GM19025 (cell line): ENCODE measurements around the gene FAM24B.
"Not testable (repeated sequence)": the region's sequence is repeated elsewhere in the genome, so short reads cannot be mapped to it uniquely, and the experiment has no call there.

Source experiments
- ATAC-seq: cut with Tn5 transposase; IDR thresholded peaks from one replicate; pipeline ENCODE4 v1.9.1; 2021; ENCODE audit warnings: mild to moderate bottlenecking, low read depth, moderate library complexity; ENCODE audit not compliant: unreplicated experiment

FAM24B gene

GRCh38 chr10:122861711-122862161, 17.6 kb downstream of the FAM24B start:
- ATAC-seq = no peak

DNA sequence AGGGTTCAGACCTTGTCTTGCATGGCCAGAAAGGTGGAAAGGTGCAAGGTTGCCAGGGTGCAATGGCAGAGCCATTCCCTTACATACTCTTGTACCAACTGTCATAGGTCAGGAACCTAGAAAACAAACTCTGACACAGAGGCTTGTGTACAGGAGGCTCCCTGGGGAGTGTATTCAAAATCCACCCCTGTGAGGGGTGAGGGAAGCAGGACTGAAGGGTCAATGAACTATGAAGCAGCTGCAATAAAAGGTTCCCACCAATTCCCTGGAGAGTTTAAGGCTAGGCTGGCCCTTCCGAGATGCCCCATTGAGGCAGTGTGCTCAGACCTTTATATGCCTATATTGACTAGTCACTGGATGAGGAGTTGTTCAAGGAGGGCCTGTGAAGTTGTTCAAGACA, 19.9 kb downstream of the FAM24B start:
- no peak for ATAC-seq

GRCh38 chr10:122858042-122858441, 21.3 kb downstream of the FAM24B start:
- not testable (repeated sequence) for ATAC-seq

- ATAC-seq = no peak
Measured at GRCh38 chr10:122856902-122857301, 22.5 kb downstream of the FAM24B start.

DNA sequence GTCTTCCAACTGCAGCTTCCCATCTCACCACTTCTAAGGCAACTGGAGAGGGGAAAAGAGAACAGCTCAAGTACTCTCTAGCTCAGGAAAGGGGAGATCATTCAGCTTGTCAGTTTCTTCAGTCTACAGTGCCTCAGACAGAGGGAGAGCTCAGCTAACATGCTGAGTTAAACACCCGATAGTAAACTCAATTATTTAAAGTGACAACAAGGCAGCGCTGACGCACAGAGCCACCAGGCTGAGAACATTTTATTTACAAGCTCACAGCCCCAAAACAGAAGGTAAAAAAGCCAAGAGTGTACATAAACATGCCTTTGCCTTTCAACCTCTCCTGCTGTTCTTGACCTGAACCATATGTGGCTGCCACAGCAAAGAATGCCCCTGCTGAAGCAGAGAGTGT, 23.6 kb downstream of the FAM24B start:
- ATAC-seq = no peak

DNA sequence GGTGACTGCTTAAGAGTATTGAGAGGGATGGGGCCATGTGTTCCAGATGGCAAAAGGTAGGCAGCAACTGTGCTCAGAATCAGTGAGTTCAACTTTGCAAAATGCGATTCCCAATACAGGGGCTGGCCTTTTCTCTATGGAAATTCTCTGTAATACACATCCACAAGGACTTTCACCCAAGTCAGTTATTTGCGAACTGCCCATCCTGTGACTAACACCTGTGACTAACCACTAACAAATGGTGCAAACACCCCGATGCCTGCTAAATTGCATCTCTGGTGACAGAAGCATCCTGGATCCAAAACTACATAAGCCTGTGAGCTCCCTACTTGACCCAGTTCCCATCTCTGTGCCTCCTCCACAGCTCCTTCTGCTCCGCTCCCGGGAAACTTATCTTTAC, 24.7 kb downstream of the FAM24B start:
- ATAC-seq = no peak

- no peak for ATAC-seq
Measured at GRCh38 chr10:122853665-122854313, 25.6 kb downstream of the FAM24B start.

- no peak for ATAC-seq
Measured at GRCh38 chr10:122852261-122852660, 27.1 kb downstream of the FAM24B start.

DNA sequence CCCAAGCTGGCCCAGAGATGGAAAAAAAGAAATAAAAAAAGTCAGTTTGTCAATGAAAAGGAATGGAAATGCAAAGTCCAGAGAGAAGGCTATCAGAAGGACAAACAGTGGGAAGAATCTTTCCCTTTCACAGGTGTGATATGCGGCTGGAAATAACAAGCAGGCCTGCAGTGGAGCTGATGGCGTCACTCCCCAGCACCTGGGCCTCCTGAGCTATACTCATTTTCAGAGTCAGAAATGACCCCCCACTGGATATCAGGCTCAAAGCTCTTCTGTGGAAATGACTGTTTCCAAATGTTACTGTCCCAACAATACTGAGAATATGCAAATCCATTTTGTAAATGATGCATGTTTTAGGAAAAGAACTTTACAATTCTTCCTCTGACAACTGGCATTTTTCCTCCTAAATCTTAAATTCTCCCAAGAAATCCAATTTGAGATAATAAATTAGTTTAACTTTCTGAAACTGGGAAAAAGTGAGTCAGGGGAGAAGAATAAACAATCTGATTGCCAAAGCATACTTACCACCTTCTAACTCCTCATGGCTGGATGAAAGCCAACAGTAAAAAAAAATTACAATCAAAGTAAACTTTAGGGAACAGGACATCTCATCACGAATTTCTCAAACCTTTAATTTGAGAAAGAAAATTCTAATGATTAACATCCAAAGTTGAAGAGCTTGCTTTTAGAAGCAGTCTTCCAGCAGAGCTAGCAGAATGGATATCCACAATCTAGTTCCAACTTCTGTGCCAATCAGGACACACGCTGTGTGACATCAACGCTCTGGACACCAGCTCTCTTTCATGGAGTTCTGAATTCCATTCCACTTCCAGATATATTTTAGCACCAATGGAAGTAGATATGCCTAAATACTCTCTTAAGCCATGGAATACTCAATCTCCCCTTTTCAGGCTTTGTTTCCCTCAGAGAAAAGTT, 28.4 kb downstream of the FAM24B start:
- ATAC-seq = no peak

- no peak for ATAC-seq
Measured at GRCh38 chr10:122849900-122850605, 29.3 kb downstream of the FAM24B start.

- no peak for ATAC-seq
Measured at GRCh38 chr10:122849090-122849489, 30.3 kb downstream of the FAM24B start.

DNA sequence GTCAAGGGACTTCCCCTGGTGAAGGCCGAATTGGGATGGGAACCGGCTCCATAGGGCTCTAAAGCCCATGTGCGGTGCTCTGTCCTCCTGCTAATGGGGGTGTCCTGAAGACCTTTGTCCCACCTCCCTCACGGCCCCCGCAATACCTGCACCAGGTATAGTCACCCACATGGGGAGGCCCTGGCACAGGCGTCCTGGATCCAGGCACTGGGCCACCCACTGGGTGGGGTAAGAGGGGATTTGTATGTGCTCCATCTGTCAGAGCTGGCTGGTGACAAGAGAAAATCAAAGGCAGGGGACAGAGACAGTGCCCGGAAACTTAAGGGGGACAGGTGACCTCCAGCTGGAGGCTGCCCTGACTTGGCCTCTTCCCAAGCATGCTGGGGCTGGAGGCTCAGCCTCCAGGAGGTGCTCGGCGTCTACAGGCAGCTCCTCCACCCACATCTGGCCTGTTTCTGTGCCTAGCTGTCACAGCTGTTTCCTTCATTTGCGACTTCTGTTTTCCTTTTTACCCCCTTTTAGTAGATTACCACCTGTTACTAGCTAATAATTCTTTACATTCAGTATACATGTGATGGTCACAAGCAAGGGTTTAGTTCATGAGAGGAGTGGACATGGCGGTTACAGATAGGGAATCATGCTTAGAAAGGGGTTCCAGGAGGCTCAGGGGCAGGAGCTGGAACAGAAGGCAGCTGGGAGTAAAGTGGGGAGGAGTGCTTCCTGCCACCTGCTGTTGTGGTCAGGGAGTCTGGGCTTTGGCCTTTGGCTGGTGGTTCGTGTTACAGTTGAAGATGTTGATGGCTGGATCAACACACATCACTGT, 31.4 kb downstream of the FAM24B start:
- no peak for ATAC-seq

GRCh38 chr10:122845783-122846332, 33.5 kb downstream of the FAM24B start, which contains the start of gene CUZD1:
Gene CUZD1 (minus strand): TSS chr10:122845857. CDS start chr10:122845843, 14 bp downstream.
- ATAC-seq = no peak

DNA sequence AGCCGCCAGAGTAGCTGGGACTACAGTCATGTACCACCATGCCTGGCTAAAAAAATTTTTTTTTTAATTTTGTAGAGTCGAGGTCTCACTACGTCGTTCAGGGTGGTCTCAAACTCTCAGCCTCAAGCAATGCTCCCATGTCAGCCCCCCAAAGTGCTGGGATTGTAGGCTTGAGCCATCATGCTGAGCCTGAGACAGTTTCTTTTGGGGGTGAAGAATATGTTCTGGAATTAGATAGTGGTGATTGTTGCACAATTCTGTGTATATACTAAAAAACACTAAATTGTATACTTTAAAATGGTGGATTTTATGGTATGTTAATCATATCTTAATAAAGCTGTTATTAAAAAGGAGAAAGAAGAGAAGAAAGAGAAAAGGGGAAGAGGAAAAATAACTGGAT, 35.2 kb downstream of the FAM24B start:
- no peak for ATAC-seq

DNA sequence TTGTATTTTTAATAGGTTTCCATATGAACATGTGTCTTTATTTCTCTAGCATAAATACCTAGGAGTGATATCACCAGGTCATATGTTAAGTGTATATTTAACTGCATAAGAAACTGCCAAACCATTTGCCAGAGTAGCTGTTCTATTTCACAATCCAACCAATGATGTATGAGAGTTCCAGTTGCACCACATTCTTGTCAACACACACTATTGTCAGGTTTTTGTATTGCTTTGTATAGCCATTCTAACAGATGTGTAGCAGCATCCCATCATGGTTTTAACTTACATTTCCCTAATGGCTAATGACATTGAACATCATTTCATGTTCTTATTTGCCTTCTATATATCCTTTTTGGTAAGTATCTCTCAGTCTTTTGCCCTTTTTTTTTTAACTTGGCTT, 37.8 kb downstream of the FAM24B start:
- no peak for ATAC-seq

- ATAC-seq = no peak
Measured at GRCh38 chr10:122839505-122839904, 39.9 kb downstream of the FAM24B start.

GRCh38 chr10:122838880-122839279, 40.5 kb downstream of the FAM24B start:
- ATAC-seq = no peak

- ATAC-seq = no peak
Measured at GRCh38 chr10:122835908-122836307, 43.5 kb downstream of the FAM24B start.

DNA sequence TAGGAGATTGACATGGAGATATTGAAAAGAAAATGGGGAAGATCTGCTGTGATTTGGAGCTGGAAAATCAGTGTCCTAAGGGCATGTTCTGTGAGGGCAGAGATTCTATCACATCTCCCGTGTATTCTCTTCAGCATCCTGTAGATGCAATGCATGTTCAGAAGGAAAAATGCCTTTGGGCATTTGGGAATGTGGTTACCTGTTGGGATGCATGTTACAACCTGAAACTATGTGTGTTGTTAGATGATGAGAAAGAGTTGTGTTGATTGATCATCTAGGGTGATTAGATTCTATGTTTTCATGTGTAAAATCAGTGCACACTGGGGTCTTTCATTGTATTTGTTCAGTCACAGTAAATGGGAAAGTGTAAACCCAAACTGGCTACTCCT, 48.4 kb downstream of the FAM24B start:
- ATAC-seq = no peak
